HG03457 (cell line): ENCODE measurements around the gene NTN4.
"Not testable (repeated sequence)": the region's sequence is repeated elsewhere in the genome, so short reads cannot be mapped to it uniquely, and the experiment has no call there.

Experiments
- ATAC-seq: cut with Tn5 transposase; IDR thresholded peaks from one replicate; pipeline ENCODE4 v1.9.1; 2021; ENCODE audit warnings: moderate number of reproducible peaks; ENCODE audit not compliant: unreplicated experiment

NTN4 gene

DNA sequence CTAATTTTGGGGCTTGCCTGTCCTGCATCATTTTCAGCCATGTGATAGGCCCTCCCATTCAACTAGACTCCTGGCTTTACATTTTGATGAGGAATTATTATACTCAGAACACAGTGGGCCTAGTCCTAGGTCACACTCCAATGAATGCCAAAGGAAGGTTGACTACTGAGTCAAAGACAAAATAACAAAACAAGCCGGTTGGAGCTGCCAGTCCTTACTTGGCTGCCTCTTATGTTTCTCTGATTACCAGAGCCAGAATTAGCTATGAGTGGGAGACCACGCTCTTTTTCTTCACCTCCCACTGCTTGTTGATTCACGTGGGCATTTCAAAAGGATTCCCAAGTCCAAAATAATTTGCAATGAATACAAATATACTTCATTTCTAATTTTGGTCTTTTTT is 161.2 kb downstream of the NTN4 start:
- ATAC-seq, result no peak

DNA sequence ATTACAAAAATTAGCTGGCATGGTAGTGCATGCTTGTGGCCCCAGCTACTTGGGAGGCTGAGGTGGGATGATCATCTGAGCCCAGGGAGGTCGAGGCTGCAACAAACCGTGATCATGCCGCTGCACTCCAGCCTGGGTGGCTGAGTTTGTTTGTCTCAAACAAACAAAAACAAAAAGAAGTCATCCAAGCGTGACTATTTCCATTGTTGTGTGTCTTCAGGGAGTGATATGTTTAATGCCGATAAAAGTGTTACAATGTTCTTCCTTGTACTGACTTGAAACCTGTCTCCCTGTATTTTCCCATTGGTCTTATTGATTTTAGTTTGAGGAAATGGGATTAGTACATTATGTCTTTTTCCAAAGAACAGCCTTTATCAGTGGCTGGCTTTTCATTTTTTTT is 163.7 kb downstream of the NTN4 start:
- ATAC-seq, result no peak

DNA sequence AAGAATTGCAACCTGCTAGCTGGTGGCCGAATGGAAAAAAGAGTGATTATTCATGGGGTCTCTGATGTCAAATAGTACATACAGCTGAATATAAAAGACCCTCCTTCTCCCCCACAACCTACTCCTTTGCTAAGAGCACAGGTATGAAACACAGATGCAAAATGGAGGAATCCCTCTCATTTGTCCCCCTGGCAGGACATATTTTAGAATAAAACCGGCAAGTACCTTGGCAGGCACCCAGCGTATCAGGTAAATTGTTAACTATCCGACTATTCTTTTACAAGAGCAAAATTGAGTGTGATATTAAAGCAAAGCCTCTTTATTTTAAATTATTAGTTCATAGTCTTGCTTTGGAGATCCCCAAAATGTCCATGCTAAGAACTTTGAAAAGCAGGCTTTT is 165.6 kb downstream of the NTN4 start:
- ATAC-seq, result no peak

DNA sequence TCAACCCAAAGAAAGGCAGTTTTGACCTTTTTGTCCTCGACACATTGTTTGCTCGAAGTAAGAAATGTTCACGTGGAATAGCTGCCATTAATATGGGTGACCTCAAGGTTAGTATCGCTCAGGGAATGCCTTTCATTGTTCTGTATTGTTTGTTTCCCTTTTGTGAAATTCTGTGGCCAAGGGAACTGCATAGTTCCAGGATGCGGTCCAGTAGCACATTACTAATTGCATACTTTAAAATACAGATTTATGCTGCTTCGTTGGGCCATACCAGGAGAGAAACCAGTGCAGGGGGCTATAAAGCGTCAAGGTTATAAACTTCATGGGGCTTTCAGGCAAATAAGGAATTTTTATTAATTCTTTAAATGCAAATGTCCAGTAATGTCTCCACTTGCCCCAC is 166.0 kb downstream of the NTN4 start:
- no peak for ATAC-seq

DNA sequence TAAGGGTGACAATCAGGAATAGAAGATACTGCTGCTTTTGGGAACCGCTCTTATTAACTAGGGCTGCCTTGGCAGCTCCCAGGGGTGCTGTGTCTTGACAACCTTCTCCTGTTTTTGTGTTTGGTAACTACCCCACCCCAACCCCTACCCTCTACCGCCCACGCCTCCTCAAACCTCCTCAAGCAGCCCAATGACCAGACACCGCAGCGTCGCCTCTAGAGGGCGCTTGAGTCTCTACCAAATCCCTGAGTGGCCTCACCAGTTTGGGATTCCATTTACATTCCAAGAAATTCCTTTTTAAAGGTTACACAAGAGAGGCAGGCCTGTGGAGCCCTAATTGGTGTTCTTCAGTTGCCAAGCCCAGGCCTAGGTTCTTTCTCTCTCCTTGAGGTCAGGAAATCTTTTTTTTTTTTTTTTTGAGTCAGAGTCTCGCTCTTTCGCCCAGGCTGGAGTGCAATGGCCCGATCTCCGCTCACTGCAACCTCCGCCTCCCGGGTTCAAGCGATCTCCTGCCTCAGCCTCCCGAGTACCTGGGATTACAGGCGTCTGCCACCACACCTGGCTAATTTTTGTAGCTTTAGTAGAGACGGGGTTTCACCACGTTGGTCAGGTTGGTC is 166.9 kb downstream of the NTN4 start:
- no peak for ATAC-seq

DNA sequence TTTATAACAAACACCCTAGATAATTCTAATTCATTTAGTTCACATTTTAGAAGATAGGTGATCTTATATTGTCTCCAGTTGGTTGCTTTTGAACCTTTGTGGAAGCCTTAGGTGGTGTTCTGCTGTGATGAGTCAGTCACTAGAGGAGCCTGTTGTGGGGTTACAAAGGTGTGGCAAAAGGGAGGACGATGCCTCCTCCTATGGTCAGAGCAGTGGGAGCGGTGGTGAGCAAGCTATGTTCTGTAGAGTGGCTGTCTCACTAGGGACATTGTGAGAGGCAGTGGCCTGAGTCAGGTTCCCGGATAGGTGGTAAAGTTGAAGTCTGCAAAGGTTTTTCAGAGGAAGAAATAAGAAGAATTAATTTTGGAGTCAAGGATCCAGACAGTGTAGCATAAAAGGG is 167.7 kb downstream of the NTN4 start:
- no peak for ATAC-seq

DNA sequence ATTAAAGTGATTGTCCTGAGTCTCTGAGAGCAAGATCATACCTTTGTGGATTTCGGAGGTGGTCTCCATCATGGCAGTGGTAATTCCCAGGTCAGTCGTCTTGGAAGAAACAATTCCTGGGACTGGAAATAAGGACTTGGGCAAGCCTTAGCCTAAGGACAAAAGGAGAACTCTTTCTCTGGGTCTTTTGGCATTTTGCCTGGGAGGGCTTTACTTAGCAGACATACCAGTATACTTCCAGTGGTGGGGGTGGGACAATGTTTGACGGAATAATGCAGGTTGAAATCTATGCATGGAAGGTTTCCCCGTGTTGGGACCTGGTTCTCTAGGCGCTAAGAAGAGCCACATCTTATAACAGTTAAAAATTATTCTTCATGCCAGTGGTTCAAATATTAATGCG is 168.8 kb downstream of the NTN4 start:
- no peak for ATAC-seq

DNA sequence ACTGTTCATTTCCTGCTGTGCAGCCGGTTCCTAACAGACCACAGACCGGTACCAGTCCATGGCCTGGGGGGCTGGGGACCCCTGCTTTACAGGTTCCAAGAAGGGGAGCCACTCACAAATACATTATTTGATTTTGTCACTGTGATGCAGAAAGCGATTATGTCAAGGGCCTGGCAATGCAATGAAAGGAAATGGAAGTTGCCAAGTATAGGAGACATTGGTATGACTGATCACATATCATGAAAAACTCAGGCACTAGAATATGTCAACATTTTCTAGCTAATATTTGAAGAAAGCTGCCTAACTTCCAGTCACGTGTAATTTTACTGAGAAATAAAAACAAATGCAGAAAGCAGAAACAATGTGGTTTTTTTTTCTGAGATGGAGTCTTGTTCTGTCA is 170.4 kb downstream of the NTN4 start:
- ATAC-seq, result no peak

DNA sequence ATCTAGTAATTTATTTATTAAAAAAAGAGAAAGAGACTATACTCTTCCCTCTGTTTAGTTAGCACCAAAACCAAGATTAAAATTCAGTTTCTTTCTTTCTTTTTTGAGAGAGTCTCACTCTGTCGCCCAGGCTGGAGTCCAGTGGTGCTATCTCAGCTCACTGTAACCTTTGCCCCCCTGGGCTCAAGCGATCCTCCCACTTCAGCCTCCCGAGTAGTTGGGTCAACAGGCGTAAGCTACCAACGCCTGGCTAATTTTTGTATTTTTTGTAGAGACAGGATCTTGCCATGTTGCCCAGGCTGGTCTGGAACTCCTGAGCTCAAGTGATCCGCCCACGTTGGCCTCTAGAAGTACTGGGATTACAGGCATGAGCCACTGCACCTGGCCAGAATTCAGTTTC is 174.1 kb downstream of the NTN4 start:
- not testable (repeated sequence) for ATAC-seq

DNA sequence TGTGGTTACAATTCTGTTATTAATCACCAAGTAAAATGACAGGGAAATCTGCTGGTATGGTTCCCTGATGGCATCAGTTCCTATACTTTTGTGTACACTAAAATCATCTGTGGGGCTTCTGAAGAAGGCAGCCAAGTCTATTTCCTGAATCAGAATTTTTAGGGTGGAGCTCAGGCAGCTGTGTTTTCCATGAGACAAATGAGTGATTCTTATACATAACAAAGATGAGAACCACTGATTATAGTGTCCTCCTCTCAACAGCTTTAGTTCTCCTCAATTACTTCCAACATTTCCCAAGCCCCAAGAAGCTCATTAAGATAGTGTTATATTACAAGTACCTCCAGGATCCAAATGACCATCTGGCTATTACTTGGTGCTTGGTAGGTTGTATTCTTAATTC is 174.8 kb downstream of the NTN4 start:
- ATAC-seq, result no peak

DNA sequence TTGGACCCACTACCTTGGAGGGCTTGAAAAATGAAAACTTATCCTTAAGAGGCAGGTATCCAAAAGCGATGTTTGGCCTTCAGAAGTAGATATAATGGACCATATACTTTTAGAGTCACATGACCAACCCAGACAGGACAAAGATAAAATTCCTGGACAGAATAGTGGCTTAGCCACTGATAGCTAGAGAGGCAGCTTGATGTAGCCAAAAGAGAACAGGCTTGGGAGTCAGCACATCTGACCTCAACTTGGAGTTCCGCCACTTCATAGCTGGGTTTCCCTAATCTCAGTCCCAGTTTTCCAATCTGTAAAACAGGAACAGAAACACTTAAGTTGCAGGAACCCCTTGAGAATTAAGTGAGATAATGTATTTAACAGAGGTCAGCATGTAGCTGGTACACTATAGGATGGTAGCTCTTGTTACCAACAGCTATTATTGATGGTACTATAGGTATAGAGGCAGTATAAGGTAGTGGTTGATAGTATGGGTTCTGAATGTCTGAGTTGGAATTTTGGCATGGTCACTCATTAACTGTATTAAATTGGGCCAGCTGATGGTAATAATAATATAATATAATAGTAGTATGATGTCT is 176.1 kb downstream of the NTN4 start:
- ATAC-seq, result no peak

DNA sequence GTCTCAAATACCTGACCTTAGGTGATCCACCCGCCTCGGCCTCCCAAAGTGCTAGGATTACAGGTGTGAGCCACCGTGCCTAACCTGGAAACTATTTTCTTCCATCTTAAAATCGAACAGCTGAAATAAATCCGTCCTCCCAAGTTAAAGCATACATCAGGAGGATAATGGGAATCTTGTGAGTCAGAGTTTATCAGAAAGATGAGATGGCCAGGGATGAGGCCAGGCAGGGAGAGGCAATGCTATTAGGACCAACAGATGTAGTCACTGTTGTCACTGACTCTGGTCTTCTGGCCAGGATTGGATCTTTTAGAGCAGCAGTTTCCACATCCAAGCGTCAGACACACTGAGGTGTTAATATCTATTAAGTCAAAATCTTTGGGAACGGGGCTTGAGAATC is 177.5 kb downstream of the NTN4 start:
- ATAC-seq, result no peak

DNA sequence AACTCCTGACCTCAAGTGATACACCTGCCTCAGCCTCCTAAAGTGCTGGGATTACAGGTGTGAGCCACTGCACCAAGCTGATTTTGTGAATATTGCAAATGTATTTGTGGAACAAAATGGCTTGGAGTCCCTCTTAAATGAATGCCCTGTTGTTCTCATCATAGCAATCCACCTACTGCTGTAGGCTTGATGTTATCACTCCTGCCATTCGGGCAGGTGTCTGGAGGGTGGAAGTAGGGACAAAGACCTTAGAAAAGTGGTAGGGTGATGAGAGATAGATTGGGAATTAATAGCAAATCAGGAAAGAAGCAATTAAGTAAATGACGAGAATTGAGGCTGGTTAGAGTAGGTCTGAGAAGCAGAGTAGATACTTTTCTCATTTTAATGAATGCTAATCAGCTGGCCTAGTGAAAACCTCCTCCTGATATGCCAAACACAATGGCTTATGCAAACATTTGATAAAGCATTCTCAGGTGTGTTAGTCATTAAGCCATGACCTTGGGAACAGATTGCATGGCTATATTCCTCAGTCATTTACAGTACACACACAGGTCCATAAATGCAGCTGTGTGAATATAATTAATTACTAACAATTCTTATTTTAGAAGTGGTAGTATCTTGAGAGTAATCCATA is 178.8 kb downstream of the NTN4 start:
- ATAC-seq, result no peak

DNA sequence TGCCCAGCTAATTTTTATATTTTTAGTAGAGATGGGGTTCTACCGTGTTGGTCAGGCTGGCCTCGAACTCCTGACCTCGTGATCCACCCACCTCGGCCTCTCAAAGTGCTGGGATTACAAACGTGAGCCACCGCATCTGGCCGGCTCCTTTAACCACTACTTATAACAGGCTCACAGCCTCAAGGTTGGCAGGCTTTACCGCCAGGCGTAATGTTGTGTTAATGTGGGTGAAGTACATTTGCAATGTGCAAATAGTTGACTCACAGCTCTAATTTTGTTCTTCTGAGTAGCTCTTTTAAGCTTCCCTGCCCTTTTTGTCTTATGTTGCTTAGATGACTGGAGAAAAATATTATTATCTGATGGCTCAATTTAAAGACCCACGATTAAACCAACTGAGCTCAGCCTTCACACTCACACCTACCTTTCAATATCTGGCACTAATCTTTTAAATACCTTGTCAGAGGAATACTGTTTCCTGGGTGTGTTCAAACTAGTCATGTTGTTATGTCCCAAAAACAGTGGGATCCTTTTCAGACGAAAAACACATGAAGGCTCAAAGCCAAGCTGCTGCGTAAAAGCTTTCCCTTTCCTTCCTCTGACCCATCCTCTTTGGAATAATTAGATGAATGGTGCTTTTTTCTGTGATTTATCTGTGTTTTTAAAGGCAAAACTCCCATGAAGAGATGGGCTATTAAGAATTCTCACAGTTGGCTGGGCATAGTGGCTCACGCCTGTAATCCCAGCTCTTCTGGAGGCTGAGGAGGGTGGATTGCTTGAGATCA is 182.1 kb downstream of the NTN4 start:
- no peak for ATAC-seq
